ENCODE measurements around the gene GALNT17. TPM values are rescaled to one million over a fixed set of nuclear protein-coding genes. Genes with fewer than 3 reads are reported as not detected.

GALNT17 gene
- total RNA-seq, 1 donor from 2014 or later, result not detected

DNA sequence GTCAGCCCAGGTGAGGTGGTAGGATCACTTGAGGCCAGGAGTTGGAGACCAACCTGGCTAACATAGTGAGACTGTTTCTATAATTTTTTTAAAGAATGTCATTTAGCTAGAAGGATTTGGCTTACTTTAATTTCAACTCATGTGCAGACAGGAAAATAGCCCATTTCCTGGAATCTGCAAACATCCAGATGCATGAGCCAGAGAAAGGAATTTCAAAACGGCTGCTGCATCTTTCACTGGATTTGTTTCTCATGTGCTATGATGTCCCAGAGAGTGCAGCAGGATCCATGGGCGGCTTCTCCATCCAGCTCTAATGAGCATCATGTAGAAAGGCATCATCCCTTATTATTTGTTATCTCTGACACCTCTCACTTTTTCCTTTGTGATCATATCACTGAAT, 149.3 kb downstream of the GALNT17 start:
- DNase-seq (ENCODE audit: low read depth, low spot score), result no peak

DNA sequence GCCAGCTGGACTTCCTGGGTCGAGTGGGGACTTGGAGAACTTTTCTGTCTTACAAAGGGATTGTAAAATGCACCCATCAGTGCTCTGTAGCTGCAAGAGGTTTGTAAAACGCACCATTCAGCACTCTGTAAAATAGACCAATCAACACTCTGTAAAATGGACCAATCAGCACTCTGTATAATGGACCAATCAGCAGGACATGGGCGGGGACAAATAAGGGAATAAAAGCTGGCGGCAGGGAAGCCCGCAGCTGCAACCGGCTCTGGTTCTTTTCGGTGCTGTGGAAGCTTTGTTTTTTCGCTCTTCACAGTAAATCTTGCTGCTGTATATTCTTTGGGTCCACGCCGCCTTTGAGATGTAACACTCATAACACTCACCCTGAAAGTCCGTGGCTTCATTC, 151.9 kb downstream of the GALNT17 start:
- DNase-seq (ENCODE audit: low read depth, low spot score), result no peak

DNA sequence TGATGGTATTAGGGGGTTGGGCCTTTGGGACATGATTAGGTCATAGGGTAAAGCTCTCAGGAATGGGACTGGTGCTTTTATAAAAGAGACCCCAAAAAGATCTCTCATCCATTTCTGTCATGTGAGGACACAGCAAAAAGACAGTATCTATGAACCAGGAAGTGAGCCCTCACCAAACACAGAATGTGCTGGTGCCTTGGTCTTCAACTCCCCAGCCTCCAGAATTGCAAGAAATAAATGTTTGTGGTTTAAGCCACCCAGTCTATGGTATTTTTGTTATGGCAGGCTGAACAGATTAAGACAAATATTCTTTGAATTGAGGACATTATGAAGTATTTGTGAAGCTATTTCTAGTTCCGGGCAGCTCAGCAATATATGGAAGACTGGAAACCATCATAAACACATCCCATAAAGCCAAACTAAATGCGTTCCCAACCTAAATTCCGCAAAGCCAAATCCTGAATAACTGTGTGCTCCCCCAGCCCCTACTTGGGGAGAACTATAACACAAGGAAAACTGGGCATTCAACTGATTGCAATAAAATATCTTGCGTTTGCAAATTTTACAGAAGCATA, 153.7 kb downstream of the GALNT17 start:
- no peak for DNase-seq (ENCODE audit: low read depth, low spot score)

DNA sequence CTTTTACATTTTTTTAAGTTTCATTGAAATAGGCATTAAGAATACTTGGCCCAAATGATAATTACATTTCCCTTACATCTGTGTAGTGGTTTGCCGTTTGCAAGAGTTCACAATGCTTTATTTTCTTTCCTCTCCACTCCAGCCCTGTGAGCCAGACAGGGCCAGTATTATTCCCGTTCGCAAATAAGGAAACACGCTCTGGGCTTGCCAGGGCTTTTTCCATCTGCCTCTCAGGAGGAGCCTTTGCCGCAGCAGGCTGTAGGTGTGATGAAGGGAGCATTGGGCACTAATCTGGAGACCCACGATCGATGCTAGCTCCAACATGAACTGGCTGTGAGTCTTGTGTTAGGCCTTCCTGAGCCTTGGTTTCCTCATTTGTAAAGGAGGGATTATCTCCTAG, 154.4 kb downstream of the GALNT17 start:
- DNase-seq (ENCODE audit: low read depth, low spot score), result no peak

- no peak for DNase-seq (ENCODE audit: low read depth, low spot score)
Observed at GRCh38 chr7:71286924-71287323, 155.0 kb downstream of the GALNT17 start.

DNA sequence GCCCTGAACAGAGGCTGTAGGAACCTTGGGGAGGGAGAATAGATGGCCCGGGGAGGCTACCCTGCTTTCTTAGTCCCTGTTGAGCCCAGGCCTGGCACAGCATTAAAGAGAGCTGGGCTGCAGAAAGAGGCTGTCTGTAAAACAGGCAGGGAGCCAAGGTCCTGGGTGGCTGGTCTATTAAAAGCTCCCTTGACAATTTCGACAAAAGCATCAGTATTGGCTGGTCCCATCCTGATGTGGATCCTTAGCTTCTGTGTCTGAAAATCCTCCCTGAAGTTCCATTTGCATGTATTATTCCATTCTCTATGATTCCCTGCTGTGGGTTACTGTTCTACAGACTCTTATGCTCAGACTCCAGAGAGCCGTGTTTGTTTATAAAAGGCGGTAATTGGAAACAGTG, 158.5 kb downstream of the GALNT17 start:
- no peak for DNase-seq (ENCODE audit: low read depth, low spot score)

DNA sequence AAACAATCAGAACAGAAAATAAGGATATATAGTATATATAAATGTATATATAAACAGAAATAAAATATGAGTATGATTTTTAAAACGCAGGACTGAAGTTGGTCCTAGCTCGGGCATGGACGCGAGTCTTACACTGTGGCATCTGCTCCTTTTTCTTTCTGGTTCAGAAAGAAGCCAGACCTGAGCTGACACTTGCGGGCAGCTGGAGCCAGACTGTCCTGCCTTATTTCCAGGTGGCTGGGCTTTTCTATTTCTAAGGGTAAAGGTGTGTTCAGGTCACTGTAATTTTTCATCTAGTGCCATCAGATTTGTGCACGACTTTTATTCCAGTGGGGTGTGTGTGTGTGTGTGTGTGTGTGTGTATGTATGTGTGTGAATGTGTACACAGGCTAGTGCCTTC, 166.4 kb downstream of the GALNT17 start:
- no peak for DNase-seq (ENCODE audit: low read depth, low spot score)

- no peak for DNase-seq (ENCODE audit: low read depth, low spot score)
Observed at GRCh38 chr7:71300086-71300485, 168.1 kb downstream of the GALNT17 start.

- DNase-seq (ENCODE audit: low read depth, low spot score), result no peak
Observed at GRCh38 chr7:71300603-71301002, 168.7 kb downstream of the GALNT17 start.

DNA sequence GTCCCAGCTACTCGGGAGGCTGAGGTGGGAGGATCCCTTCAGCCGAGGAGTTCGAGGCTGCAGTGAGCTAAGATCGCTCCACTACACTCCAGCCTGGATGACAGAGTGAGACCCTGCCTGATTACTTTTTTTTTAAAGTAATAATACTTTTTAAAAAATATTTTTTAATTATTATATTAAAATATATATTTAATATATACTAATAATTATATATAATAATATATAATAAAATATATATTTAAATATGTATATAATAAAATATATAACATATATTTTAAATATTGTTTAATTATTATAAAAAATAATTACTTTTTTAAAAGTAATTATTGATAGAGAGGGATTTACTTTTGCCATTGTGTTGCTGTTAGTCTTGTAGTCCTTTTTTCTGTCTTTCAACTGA, 169.2 kb downstream of the GALNT17 start:
- no peak for DNase-seq (ENCODE audit: low read depth, low spot score)

DNA sequence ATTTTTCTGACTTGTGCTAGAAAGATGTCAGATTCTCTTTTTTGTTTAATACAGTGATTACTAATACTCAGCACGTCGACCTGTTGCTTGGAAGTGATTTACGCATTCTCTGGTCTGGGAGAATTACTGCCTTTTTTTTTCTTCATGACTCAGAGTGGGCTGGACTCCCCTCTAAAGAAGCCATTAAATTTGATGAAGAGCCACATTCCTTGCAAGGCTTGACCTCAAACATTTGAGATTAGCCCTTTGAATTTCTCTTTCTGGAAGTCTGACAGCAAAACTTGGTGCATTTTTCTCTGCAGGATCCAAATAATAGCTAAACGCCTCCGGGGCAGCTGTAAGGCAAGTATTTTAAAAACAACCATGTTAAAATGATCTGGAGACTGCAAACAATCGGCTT, 171.6 kb downstream of the GALNT17 start:
- no peak for DNase-seq (ENCODE audit: low read depth, low spot score)

GRCh38 chr7:71308096-71308495, 176.2 kb downstream of the GALNT17 start:
- DNase-seq (ENCODE audit: low read depth, low spot score), result no peak

DNA sequence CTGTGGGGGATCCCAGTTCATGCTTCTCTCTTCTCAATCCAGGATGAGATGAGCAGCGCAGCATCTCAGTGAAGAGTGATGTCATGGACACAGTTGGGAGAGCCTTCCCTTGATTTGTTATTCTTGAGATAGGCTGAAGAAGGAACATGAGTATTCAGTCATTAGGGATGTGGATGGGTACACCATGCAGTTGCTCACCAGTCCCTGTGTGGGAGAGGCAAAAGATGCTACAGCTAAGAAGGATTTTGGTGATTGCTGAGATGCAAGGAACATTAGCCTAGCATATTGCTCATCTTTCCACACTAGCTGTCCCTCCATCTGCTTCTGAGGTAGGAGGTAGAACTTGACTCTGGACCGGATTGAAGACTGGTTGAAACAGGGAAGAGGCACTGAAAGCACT, 179.6 kb downstream of the GALNT17 start:
- DNase-seq (ENCODE audit: low read depth, low spot score), result no peak

- DNase-seq (ENCODE audit: low read depth, low spot score), result no peak
Observed at GRCh38 chr7:71312755-71313490, 181.0 kb downstream of the GALNT17 start.

- no peak for DNase-seq (ENCODE audit: low read depth, low spot score)
Observed at GRCh38 chr7:71313553-71313952, 181.6 kb downstream of the GALNT17 start.

DNA sequence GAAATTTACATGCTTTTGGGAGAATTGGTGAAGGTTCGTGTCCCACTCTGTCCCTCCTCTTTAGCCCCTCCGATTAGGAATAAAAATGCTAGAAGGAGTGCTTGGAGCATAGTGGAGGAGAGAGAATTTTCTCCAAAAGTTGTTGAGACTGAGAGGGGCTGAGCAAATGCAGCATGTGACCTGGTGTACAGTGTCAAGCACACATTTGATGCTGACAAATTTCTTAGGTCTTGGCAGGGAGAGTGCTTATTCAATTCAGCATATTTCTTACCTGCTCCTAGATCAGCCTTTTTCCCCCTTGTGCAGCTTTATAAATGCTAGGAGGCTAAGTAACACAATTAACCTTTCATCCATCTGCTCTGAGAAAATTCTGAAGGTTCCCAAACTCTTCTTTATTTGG, 189.0 kb downstream of the GALNT17 start:
- DNase-seq (ENCODE audit: low read depth, low spot score), result no peak

GRCh38 chr7:71322201-71322600, 190.3 kb downstream of the GALNT17 start:
- no peak for DNase-seq (ENCODE audit: low read depth, low spot score)

DNA sequence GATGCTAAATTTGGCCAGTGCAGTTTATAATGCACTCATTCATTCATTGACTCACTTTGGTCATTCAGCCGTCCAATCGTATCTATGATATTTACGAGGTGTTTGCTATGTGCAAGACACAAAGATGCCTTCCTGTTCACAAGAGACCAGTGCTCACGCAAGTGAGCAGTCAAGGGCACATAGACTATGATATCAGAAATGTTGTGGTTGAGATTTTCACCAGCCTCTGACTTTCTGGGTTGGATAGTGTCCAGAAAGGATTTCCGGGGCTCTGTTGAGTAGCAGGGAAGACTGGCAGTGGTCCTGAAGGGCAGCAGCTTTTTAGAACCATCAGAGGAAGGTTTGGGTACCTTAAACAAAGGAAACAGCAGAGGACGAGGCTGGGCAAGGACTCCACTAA, 191.8 kb downstream of the GALNT17 start:
- DNase-seq (ENCODE audit: low read depth, low spot score), result no peak

- no peak for DNase-seq (ENCODE audit: low read depth, low spot score)
Observed at GRCh38 chr7:71325151-71325550, 193.2 kb downstream of the GALNT17 start.

DNA sequence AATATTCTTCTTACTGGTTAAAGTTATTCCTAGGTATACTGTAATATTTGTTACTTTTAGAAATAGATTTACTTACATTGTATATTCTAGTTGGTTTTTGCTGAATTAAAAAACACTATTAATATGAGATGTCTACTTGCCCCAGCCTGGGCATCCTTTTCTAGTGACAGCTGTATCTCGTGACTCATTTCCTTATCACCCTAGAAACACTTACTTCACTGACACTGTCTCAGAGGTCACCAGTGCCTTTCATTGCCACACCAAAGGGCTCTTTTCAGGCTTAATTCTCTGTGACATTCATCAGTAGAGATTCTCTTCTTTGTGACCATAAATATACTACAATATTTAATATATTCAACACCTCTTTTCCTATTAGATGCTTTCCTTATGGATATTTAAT, 194.7 kb downstream of the GALNT17 start:
- no peak for DNase-seq (ENCODE audit: low read depth, low spot score)

- no peak for DNase-seq (ENCODE audit: low read depth, low spot score)
Observed at GRCh38 chr7:71327946-71328345, 196.0 kb downstream of the GALNT17 start.

- no peak for DNase-seq (ENCODE audit: low read depth, low spot score)
Observed at GRCh38 chr7:71329030-71329660, 197.2 kb downstream of the GALNT17 start.

DNA sequence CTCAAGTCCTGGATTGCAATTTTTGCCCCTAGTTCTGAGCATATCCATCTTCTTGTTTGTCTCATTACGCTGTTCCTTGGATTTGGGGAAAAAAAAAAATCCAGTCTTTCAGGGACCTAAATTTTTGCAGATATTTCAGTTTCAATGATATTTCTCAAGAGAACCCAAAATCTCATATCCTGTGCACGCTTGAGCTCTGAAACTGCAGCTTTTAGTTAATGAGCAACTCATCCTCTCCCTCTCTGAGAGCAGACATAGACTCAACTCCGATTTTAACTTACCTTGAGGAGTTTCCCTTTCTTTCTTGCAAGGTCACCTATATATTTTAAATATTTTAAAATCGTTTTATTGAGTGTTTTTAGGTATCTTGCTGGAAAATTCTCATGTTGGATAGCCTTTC, 200.3 kb downstream of the GALNT17 start:
- no peak for DNase-seq (ENCODE audit: low read depth, low spot score)

Data from pulmonary artery endothelial cell (primary cell).